ENCODE results near the gene WDR33.

DNA sequence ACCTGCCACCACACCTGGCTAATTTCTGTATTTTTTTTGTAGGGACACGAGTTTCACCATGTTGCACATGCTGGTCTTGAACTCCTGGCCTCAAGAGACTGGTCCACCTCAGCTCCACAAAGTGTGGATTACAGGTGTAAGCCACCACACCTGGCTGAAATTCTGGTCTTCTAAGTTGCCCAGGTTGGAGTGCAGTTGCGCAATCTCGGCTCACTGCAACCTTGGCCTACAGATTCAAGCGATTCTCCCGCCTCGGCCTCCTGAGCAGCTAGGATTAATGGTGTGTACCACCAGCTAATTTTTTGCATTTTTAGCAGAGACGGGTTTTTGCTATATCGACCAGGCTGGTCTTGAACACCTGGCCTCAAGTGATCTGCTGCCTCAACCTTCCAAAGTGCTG, 41.4 kb upstream of the WDR33 start:
- TF ChIP-seq CTCF (conservative IDR thresholded peaks at IDR 0.05) (no peak), ZFX (IDR thresholded peaks at IDR 0.05) (no peak)
